Vagina (tissue), 2 donors: ENCODE results near the gene MCOLN1.

Experiments
- POLR2A ChIP-seq, 2 donors: fragments of 450-650 bp; IDR thresholded peaks; one replicate each; pipeline ENCODE4 v1.6.1; 2017; ENCODE audit warnings: antibody characterized with exemption in 2 of 2, mild to moderate bottlenecking in 2 of 2, moderate library complexity in 2 of 2
- POLR2AphosphoS5 ChIP-seq, 2 donors: sonication (generic); formaldehyde crosslinking; IDR thresholded peaks; one replicate each; pipeline ENCODE4 v1.9.0; 2017; ENCODE audit warnings: antibody characterized with exemption in 2 of 2, mild to moderate bottlenecking in 2 of 2, low read depth in 1 of 2; ENCODE audit not compliant: insufficient read depth in 1 of 2
- TF ChIP-seq, protein P1 (sequence below), 3 experiments: fragments of 450-650 bp in 2 of 3; fragments of 200-600 bp in 1 of 3; sonication (generic) in 1 of 3; IDR thresholded peaks; one replicate each; pipeline ENCODE4 v1.5.1; 2017 to 2019; ENCODE audit warnings: antibody characterized with exemption in 3 of 3, mild to moderate bottlenecking in 2 of 3, moderate library complexity in 2 of 3

DNA sequence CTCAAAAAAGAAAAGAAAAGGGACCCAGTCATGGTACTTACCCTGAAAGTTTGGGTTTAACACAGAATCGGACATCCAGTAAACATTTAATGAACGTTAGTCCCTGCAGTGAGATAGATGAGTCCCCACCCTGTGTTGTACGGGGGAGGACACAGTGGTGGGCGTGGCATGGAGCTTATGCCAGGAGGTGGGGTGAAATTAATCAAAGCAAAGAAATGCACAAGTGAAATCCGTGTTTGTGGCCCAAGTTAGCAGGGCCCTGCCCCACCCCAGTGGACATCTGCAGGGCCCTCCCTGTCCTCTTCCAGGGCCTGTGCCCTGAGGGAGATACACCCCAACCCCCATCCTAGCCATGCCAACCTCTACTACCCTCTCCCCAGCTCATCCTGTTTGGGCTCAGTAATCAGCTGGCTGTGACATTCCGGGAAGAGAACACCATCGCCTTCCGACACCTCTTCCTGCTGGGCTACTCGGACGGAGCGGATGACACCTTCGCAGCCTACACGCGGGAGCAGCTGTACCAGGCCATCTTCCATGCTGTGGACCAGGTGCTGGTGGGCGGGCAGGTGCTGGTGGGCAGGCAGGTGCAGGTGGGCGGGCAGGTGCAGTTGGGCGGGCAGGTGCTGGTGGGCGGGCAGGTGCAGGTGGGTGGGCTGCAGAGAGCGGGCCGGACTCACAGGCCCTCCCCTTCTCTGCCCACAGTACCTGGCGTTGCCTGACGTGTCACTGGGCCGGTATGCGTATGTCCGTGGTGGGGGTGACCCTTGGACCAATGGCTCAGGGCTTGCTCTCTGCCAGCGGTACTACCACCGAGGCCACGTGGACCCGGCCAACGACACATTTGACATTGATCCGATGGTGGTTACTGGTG is 3.9 kb downstream of the MCOLN1 start:
- TF ChIP-seq, protein P1, sequence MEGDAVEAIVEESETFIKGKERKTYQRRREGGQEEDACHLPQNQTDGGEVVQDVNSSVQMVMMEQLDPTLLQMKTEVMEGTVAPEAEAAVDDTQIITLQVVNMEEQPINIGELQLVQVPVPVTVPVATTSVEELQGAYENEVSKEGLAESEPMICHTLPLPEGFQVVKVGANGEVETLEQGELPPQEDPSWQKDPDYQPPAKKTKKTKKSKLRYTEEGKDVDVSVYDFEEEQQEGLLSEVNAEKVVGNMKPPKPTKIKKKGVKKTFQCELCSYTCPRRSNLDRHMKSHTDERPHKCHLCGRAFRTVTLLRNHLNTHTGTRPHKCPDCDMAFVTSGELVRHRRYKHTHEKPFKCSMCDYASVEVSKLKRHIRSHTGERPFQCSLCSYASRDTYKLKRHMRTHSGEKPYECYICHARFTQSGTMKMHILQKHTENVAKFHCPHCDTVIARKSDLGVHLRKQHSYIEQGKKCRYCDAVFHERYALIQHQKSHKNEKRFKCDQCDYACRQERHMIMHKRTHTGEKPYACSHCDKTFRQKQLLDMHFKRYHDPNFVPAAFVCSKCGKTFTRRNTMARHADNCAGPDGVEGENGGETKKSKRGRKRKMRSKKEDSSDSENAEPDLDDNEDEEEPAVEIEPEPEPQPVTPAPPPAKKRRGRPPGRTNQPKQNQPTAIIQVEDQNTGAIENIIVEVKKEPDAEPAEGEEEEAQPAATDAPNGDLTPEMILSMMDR (IDR thresholded peaks at IDR 0.05) = no peak
- TF ChIP-seq POLR2A (IDR thresholded peaks at IDR 0.05) (no peak), POLR2AphosphoS5 (IDR thresholded peaks at IDR 0.05; ENCODE audit: insufficient read depth in 1 of 2, low read depth in 1 of 2) (no peak)
